Measurements from ENCODE around the gene ZFAND4.
"Not testable (repeated sequence)": the region's sequence is repeated elsewhere in the genome, so short reads cannot be mapped to it uniquely, and the experiment has no call there.

Gene ZFAND4

GRCh38 chr10:45672181-45673073, at the start of gene ZFAND4:
ZFAND4 (minus strand) TSS chr10:45672772; CDS start chr10:45663725, 9,047 bp downstream.
- DNase-seq = peak; percentile 31 to 92

GRCh38 chr10:45721503-45721902, 48.9 kb upstream of the ZFAND4 start:
- DNase-seq = not testable (repeated sequence)

GRCh38 chr10:45717642-45718041, 45.1 kb upstream of the ZFAND4 start:
- not testable (repeated sequence) for DNase-seq

GRCh38 chr10:45717053-45717452, 44.5 kb upstream of the ZFAND4 start:
- not testable (repeated sequence) for DNase-seq

- not testable (repeated sequence) for DNase-seq
Observed at GRCh38 chr10:45711223-45711622, 38.7 kb upstream of the ZFAND4 start.

GRCh38 chr10:45710200-45710796, 37.7 kb upstream of the ZFAND4 start:
- DNase-seq = not testable (repeated sequence)

- DNase-seq = not testable (repeated sequence)
Observed at GRCh38 chr10:45678467-45678866, 5.9 kb upstream of the ZFAND4 start.

- DNase-seq = no peak
Observed at GRCh38 chr10:45675388-45675787, 2.8 kb upstream of the ZFAND4 start.

GRCh38 chr10:45673074-45673648, 589 bp upstream of the ZFAND4 start:
- peak in 1 of 2 experiments; percentile 10 for DNase-seq

- DNase-seq = not testable (repeated sequence)
Observed at GRCh38 chr10:45671300-45671699, 1.3 kb downstream of the ZFAND4 start.

GRCh38 chr10:45669897-45670296, 2.7 kb downstream of the ZFAND4 start:
- DNase-seq = not testable (repeated sequence)

GRCh38 chr10:45660876-45661411, 11.6 kb downstream of the ZFAND4 start:
- DNase-seq = no peak

GRCh38 chr10:45657033-45657926, 15.3 kb downstream of the ZFAND4 start:
- DNase-seq = no peak

- no peak for DNase-seq
Observed at GRCh38 chr10:45655219-45655618, 17.4 kb downstream of the ZFAND4 start.

GRCh38 chr10:45654753-45655141, 17.8 kb downstream of the ZFAND4 start:
- DNase-seq = not testable (repeated sequence)

- DNase-seq = no peak
Observed at GRCh38 chr10:45653454-45653853, 19.1 kb downstream of the ZFAND4 start.

- no peak for DNase-seq
Observed at GRCh38 chr10:45652511-45652910, 20.1 kb downstream of the ZFAND4 start.

- DNase-seq = no peak
Observed at GRCh38 chr10:45649296-45649695, 23.3 kb downstream of the ZFAND4 start.

GRCh38 chr10:45647118-45647517, 25.5 kb downstream of the ZFAND4 start:
- no peak for DNase-seq

GRCh38 chr10:45646384-45647050, 26.1 kb downstream of the ZFAND4 start:
- no peak for DNase-seq

GRCh38 chr10:45644527-45644926, 28.0 kb downstream of the ZFAND4 start:
- no peak for DNase-seq

GRCh38 chr10:45640941-45641340, 31.6 kb downstream of the ZFAND4 start:
- no peak for DNase-seq
